Natural killer cell (primary cell): Measurements from ENCODE around the gene SAMD14. TPM values are rescaled to one million over a fixed set of nuclear protein-coding genes. Genes with fewer than 3 reads are reported as not detected.
A peak's percentile ranks its signal among the peaks of the same experiment; 100 is the strongest.

Source experiments
- ATAC-seq, 3 donors: fragments of 150-1000 bp in 2 of 3; fragments of 200-7000 bp in 1 of 3; cut with Tn5 transposase; 1 replicate in 1 of 3; 2 replicates in 2 of 3; pipeline ENCODE4 v1.10.0; 2021; ENCODE audit warnings: mild to moderate bottlenecking in 2 of 3, moderate library complexity in 2 of 3
- DNase-seq, 2 donors: peaks; one replicate each; pipeline versions ENCODE4 v3.0.0 to v3.0.0-alpha.2; 2013 to 2021; ENCODE audit warnings: mixed read lengths in 1 of 2
- H3K27ac ChIP-seq: one replicate; pipeline ENCODE4 v1.5.1; 2013; ENCODE audit warnings: mild to moderate bottlenecking, low read length
- H3K27me3 ChIP-seq: one replicate; pipeline ENCODE4 v1.6.1; 2013; ENCODE audit warnings: low read length; ENCODE audit not compliant: control insufficient read depth, insufficient read depth
- H3K36me3 ChIP-seq: one replicate; pipeline ENCODE4 v1.6.1; 2013; ENCODE audit warnings: low read length; ENCODE audit not compliant: control insufficient read depth, insufficient read depth
- H3K4me1 ChIP-seq: one replicate; pipeline ENCODE4 v1.6.1; 2013; ENCODE audit warnings: low read length; ENCODE audit not compliant: control insufficient read depth, insufficient read depth
- H3K4me3 ChIP-seq: one replicate; pipeline ENCODE4 v1.5.1; 2013; ENCODE audit warnings: low read length
- H3K9me3 ChIP-seq: one replicate; pipeline ENCODE4 v1.6.1; 2013; ENCODE audit warnings: low read length; ENCODE audit not compliant: control insufficient read depth, insufficient read depth
- H3K27ac Mint-ChIP-seq, 2 donors: one replicate each; pipeline ENCODE4 v1.8.0; 2022; ENCODE audit warnings: mild to moderate bottlenecking in 2 of 2, mixed read lengths in 2 of 2, moderate library complexity in 1 of 2
- H3K27me3 Mint-ChIP-seq, 2 donors: one replicate each; pipeline ENCODE4 v1.8.0; 2022; ENCODE audit warnings: low read depth in 2 of 2, mixed read lengths in 2 of 2
- H3K36me3 Mint-ChIP-seq: one replicate; pipeline ENCODE4 v1.8.0; 2022; ENCODE audit warnings: mixed read lengths
- H3K4me1 Mint-ChIP-seq, 2 donors: one replicate each; pipeline ENCODE4 v1.8.0; 2022; ENCODE audit warnings: mixed read lengths in 2 of 2
- H3K4me3 Mint-ChIP-seq: one replicate; pipeline ENCODE4 v1.8.0; 2022; ENCODE audit warnings: mild to moderate bottlenecking, moderate library complexity, mixed read lengths
- H3K9me3 Mint-ChIP-seq, 2 donors: one replicate each; pipeline ENCODE4 v1.8.0; 2022; ENCODE audit warnings: mixed read lengths in 2 of 2
- CTCF ChIP-seq: fragments of 200-600 bp; IDR thresholded peaks from one replicate; pipeline ENCODE4 v1.8.0; 2022; ENCODE audit warnings: antibody characterized with exemption
- WGBS: methylation state at CpG from one replicate; pipeline ENCODE4 v1.1.7; 2013; ENCODE audit warnings: missing lambda C conversion rate; ENCODE audit not compliant: insufficient coverage; 5-methylcytosine and 5-hydroxymethylcytosine counted together
- intact Hi-C: fragments of 100-400 bp; cut with micrococcal nuclease; formaldehyde crosslinking; loops from one replicate; pipeline ENCODE4 v1.14.2; 2022
- total RNA-seq, 4 donors: library from RNA; stranded (reverse); fragments of 120-200 nt in 1 of 4; gene quantifications; one replicate each; pipeline versions ENCODE4 v1.2.3 to v1.2.4, GENCODE V29; 2013 to 2022

Gene SAMD14
- total RNA-seq, 3 donors from 2014 or later (not counting 1 experiment from before 2014, with no cell fraction given): 1.1 to 2.1 (median 1.5) TPM

GRCh38 chr17:50097455-50097854 is 32.5 kb downstream of the SAMD14 start:
- TF ChIP-seq CTCF: no peak
- Mint-ChIP-seq H3K4me3 (peak overlapping the region; percentile 17), H3K36me3 (no peaks in the 10 kb centered on the region), H3K9me3 (no peaks in the 10 kb centered on the region), H3K4me1 (peaks cover 50 to 56% of the 10 kb centered on the region in 2 donors), H3K27me3 (no peaks in the 10 kb centered on the region), H3K27ac (peak overlapping the region in 1 of 2 donors; percentile 96)
- Histone ChIP-seq H3K9me3 (no peaks in the 10 kb centered on the region), H3K36me3 (peaks cover 17% of the 10 kb centered on the region), H3K27me3 (no peaks in the 10 kb centered on the region), H3K27ac (no peak overlapping the region), H3K4me1 (peaks cover 55% of the 10 kb centered on the region), H3K4me3 (no peak overlapping the region)
- WGBS: 88% methylated on average over 7 of the region's 7 CpGs
- ATAC-seq (no peak), DNase-seq (no peak)
- intact Hi-C loops: loop anchor here (5.0 to 10.0 kb wide), 2 partner anchors 55 to 197 kb away; partner anchors contain the start of gene PPP1R9B

DNA sequence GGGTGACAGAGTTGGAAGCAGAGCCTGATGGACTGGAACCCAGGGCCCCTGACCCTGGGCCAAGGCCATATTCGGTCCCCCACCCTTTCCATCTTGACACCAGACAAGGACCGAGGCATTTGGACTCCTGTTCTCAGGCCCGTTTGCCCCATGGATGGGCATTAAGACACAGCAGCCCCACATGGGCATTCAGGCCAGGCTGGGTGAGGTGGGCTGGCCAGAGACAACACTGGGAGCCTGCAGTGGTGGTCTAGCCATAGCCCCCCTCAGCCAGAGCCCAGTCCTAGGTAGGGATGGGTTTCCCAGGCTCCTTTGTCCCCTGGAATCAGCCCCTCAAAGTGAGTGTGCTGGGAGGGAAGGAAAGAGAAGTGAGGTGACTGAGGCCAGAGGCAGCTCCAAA is 33.2 kb downstream of the SAMD14 start:
- intact Hi-C loops: loop anchor here (5.0 to 10.0 kb wide), 2 partner anchors 56 to 198 kb away; partner anchors contain the start of gene PPP1R9B
- no peaks in the 10 kb centered on the region for H3K27me3 ChIP-seq
- Mint-ChIP-seq H3K9me3 (no peaks in the 10 kb centered on the region), H3K27me3 (no peaks in the 10 kb centered on the region), H3K36me3 (no peaks in the 10 kb centered on the region), H3K4me3 (peak overlapping the region; percentile 50), H3K27ac (peak overlapping the region; percentile 96 to 98), H3K4me1 (peaks cover 50 to 56% of the 10 kb centered on the region in 2 donors)
- H3K27ac ChIP-seq: no peak overlapping the region
- peaks cover 52% of the 10 kb centered on the region for H3K4me1 ChIP-seq
- no peak overlapping the region for H3K4me3 ChIP-seq
- no peak for TF ChIP-seq CTCF
- 91% methylated on average over 3 of the region's 3 CpGs for WGBS
- no peak for ATAC-seq
- peaks cover 17% of the 10 kb centered on the region for H3K36me3 ChIP-seq
- H3K9me3 ChIP-seq: no peaks in the 10 kb centered on the region
- DNase-seq: no peak

GRCh38 chr17:50096092-50096491 is 33.9 kb downstream of the SAMD14 start:
- TF ChIP-seq CTCF: no peak
- H3K27me3 Mint-ChIP-seq: no peaks in the 10 kb centered on the region
- ATAC-seq: no peak
- intact Hi-C loops: loop anchor here (5.0 to 10.0 kb wide), 2 partner anchors 56 to 199 kb away; partner anchors contain the start of gene PPP1R9B
- no peaks in the 10 kb centered on the region for H3K27me3 ChIP-seq
- peak overlapping the region; percentile 96 to 98 for H3K27ac Mint-ChIP-seq
- H3K4me3 ChIP-seq: peak overlapping the region; percentile 61
- no peak overlapping the region for H3K27ac ChIP-seq
- no peak for DNase-seq
- peaks cover 14% of the 10 kb centered on the region for H3K36me3 ChIP-seq
- no peaks in the 10 kb centered on the region for H3K9me3 ChIP-seq
- H3K4me3 Mint-ChIP-seq: peak overlapping the region; percentile 95
- no peaks in the 10 kb centered on the region for H3K9me3 Mint-ChIP-seq
- peaks cover 50 to 56% of the 10 kb centered on the region in 2 donors for H3K4me1 Mint-ChIP-seq
- H3K36me3 Mint-ChIP-seq: no peaks in the 10 kb centered on the region
- 52% methylated on average over 6 of the region's 6 CpGs for WGBS
- peaks cover 45% of the 10 kb centered on the region for H3K4me1 ChIP-seq

DNA sequence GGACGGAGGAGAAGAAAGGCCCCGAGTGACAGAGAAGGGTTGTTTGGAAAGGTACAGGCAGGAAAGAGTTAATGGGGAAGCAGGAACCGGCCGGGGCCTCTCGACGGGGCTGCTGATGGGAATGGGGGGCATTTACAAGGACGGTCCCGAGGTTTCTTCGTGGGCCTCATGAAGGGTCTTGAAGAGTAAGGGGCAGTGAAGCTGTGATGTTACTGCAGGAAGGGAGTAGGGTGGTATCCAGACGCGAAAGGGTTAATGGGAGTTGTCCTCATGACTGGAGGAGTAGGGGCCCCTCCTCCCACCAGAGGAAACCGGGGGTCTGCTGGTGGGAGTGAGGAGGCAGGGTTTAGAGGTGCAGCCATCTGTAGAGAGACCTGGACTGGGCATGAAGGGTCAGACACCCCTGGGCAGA is 34.3 kb downstream of the SAMD14 start:
- H3K27ac ChIP-seq: peak overlapping the region; percentile 52
- H3K36me3 Mint-ChIP-seq: no peaks in the 10 kb centered on the region
- no peaks in the 10 kb centered on the region for H3K9me3 Mint-ChIP-seq
- H3K4me1 Mint-ChIP-seq: peaks cover 48 to 54% of the 10 kb centered on the region in 2 donors
- 0% methylated on average over 12 of the region's 12 CpGs for WGBS
- peaks cover 11% of the 10 kb centered on the region for H3K36me3 ChIP-seq
- DNase-seq (peak in 1 of 2 donors; percentile 31), ATAC-seq (no peak)
- intact Hi-C loops: loop anchor here (2.0 to 10.0 kb wide), 3 partner anchors 57 to 199 kb away; partner anchors contain the start of gene PPP1R9B
- H3K4me1 ChIP-seq: peaks cover 41% of the 10 kb centered on the region
- H3K27me3 Mint-ChIP-seq: peaks cover 0 to 3% of the 10 kb centered on the region in 2 donors
- TF ChIP-seq CTCF: no peak
- peak overlapping the region; percentile 95 for H3K4me3 Mint-ChIP-seq
- H3K4me3 ChIP-seq: peak overlapping the region; percentile 61
- H3K9me3 ChIP-seq: no peaks in the 10 kb centered on the region
- peak overlapping the region; percentile 96 to 98 for H3K27ac Mint-ChIP-seq
- no peaks in the 10 kb centered on the region for H3K27me3 ChIP-seq
